ENCODE data around the gene CEACAM3.

DNA sequence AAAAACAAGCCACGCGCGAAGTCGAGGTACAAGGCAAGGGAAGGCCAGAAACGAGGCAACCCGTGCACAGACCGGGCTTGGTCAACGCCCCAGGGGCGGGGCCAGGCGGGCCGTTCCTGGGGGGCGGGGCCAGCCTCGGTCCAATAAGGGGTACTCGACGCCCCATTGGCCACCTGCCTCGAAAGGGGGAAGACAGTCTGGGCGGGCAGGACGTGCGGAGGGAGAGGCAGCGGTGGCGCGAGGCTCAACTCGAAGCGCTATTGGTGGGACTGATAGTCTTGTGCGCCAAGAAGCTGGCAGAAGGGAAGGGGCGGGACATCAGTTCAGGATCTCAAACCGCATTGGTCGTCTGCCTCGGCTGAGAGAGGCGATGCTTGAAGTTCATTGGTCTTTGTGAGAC lies 48.2 kb downstream of the CEACAM3 start, which contains the start of gene LYPD4:
- TF ChIP-seq ZNF253 (CRISPR knock-in tag; conservative IDR thresholded peaks at IDR 0.05) (no peak), HNRNPL (IDR thresholded peaks at IDR 0.05; ENCODE audit: low read depth, low read length) (no peak), POLR2A (conservative IDR thresholded peaks at IDR 0.05) (no peak), BDP1 (IDR thresholded peaks at IDR 0.05; ENCODE audit: insufficient read depth, insufficient read length) (no peak), SAP30 (IDR thresholded peaks at IDR 0.05; ENCODE audit: borderline replicate concordance, insufficient read depth, low read depth, low read length, poor library complexity, severe bottlenecking) (no peak), ZNF507 (tag; conservative IDR thresholded peaks at IDR 0.05) (no peak), MYC (IDR thresholded peaks at IDR 0.05; ENCODE audit: low read depth, low read length) (no peak), MYC (CRISPR knock-in tag; IDR thresholded peaks at IDR 0.05; ENCODE audit: borderline replicate concordance, low read depth) (no peak), FOXJ3 (CRISPR knock-in tag; IDR thresholded peaks at IDR 0.05) (no peak)
- TF ChIP-seq, protein P1, sequence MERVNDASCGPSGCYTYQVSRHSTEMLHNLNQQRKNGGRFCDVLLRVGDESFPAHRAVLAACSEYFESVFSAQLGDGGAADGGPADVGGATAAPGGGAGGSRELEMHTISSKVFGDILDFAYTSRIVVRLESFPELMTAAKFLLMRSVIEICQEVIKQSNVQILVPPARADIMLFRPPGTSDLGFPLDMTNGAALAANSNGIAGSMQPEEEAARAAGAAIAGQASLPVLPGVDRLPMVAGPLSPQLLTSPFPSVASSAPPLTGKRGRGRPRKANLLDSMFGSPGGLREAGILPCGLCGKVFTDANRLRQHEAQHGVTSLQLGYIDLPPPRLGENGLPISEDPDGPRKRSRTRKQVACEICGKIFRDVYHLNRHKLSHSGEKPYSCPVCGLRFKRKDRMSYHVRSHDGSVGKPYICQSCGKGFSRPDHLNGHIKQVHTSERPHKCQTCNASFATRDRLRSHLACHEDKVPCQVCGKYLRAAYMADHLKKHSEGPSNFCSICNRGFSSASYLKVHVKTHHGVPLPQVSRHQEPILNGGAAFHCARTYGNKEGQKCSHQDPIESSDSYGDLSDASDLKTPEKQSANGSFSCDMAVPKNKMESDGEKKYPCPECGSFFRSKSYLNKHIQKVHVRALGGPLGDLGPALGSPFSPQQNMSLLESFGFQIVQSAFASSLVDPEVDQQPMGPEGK (CRISPR knock-in tag; IDR thresholded peaks at IDR 0.05; ENCODE audit: borderline replicate concordance): no peak
- TF ChIP-seq, protein P2, sequence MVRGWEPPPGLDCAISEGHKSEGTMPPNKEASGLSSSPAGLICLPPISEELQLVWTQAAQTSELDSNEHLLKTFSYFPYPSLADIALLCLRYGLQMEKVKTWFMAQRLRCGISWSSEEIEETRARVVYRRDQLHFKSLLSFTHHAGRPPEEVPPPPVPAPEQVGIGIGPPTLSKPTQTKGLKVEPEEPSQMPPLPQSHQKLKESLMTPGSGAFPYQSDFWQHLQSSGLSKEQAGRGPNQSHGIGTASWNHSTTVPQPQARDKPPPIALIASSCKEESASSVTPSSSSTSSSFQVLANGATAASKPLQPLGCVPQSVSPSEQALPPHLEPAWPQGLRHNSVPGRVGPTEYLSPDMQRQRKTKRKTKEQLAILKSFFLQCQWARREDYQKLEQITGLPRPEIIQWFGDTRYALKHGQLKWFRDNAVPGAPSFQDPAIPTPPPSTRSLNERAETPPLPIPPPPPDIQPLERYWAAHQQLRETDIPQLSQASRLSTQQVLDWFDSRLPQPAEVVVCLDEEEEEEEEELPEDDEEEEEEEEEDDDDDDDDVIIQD (CRISPR knock-in tag; IDR thresholded peaks at IDR 0.05): no peak
- TF ChIP-seq, protein P3, sequence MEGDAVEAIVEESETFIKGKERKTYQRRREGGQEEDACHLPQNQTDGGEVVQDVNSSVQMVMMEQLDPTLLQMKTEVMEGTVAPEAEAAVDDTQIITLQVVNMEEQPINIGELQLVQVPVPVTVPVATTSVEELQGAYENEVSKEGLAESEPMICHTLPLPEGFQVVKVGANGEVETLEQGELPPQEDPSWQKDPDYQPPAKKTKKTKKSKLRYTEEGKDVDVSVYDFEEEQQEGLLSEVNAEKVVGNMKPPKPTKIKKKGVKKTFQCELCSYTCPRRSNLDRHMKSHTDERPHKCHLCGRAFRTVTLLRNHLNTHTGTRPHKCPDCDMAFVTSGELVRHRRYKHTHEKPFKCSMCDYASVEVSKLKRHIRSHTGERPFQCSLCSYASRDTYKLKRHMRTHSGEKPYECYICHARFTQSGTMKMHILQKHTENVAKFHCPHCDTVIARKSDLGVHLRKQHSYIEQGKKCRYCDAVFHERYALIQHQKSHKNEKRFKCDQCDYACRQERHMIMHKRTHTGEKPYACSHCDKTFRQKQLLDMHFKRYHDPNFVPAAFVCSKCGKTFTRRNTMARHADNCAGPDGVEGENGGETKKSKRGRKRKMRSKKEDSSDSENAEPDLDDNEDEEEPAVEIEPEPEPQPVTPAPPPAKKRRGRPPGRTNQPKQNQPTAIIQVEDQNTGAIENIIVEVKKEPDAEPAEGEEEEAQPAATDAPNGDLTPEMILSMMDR (IDR thresholded peaks at IDR 0.05 in 2 of 3, conservative IDR thresholded peaks at IDR 0.05 in 1 of 3; ENCODE audit: insufficient read depth in 2 of 3, low read depth in 1 of 3, low read length in 3 of 3): no peak

Measured in K562 (cell line).